ENCODE measurements around the gene SLC39A9. TPM values are rescaled to one million over a fixed set of nuclear protein-coding genes. Genes with fewer than 3 reads are reported as not detected.

The SLC39A9 gene
- total and polyA plus RNA-seq, 2 experiments from 2014 or later, result 33.4 to 109 TPM

- H3K4me3 ChIP-seq, result no peak overlapping the region
- H3K9me3 ChIP-seq (ENCODE audit: low read depth), result no peaks in the 10 kb centered on the region
- H3K36me3 ChIP-seq (replicated peaks; ENCODE audit: insufficient read depth, low read depth), result peaks cover 4% of the 10 kb centered on the region
- 41% methylated on average over 1 of the region's 1 CpG for WGBS (ENCODE audit: low lambda C conversion rate, missing lambda C conversion rate)
- DNase-seq (ENCODE audit: low spot score), result no peak
- TF ChIP-seq CTCF (IDR thresholded peaks at IDR 0.05; ENCODE audit: poor library complexity) (no peak), EZH2phosphoT487 (IDR thresholded peaks at IDR 0.05; ENCODE audit: low read depth, severe bottlenecking, unreplicated experiment) (no peak), EZH2 (IDR thresholded peaks at IDR 0.05; ENCODE audit: borderline replicate concordance) (no peak)
- H3K27me3 ChIP-seq, result no peaks in the 10 kb centered on the region
- H3K9me2 ChIP-seq (replicated peaks; ENCODE audit: insufficient read depth), result no peaks in the 10 kb centered on the region
- H4K20me1 ChIP-seq (ENCODE audit: insufficient read depth, poor library complexity, severe bottlenecking), result no peaks in the 10 kb centered on the region
- H2AFZ ChIP-seq, result no peak overlapping the region
- H3K27ac ChIP-seq, result no peak overlapping the region
- no peaks in the 10 kb centered on the region for H3K4me1 ChIP-seq (ENCODE audit: insufficient read depth)
- no peaks in the 10 kb centered on the region for H3K79me2 ChIP-seq
- H3K4me2 ChIP-seq, result no peak overlapping the region
Measured at GRCh38 chr14:69459122-69459521, 60.6 kb downstream of the SLC39A9 start.

- Histone ChIP-seq H3K9me3 (ENCODE audit: low read depth) (no peaks in the 10 kb centered on the region), H3K27ac (no peak overlapping the region), H3K79me2 (no peaks in the 10 kb centered on the region), H3K4me3 (no peak overlapping the region), H3K4me2 (no peak overlapping the region), H3K4me1 (ENCODE audit: insufficient read depth) (no peaks in the 10 kb centered on the region), H4K20me1 (ENCODE audit: insufficient read depth, poor library complexity, severe bottlenecking) (no peaks in the 10 kb centered on the region), H2AFZ (no peak overlapping the region), H3K27me3 (no peaks in the 10 kb centered on the region), H3K9me2 (replicated peaks; ENCODE audit: insufficient read depth) (no peaks in the 10 kb centered on the region), H3K36me3 (replicated peaks; ENCODE audit: insufficient read depth, low read depth) (peaks cover 4% of the 10 kb centered on the region)
- 28% methylated on average over 4 of the region's 4 CpGs for WGBS (ENCODE audit: low lambda C conversion rate, missing lambda C conversion rate)
- TF ChIP-seq EZH2phosphoT487 (IDR thresholded peaks at IDR 0.05; ENCODE audit: low read depth, severe bottlenecking, unreplicated experiment), result no peak
- TF ChIP-seq CTCF (IDR thresholded peaks at IDR 0.05; ENCODE audit: poor library complexity), result peak; percentile 87
- no peak for TF ChIP-seq EZH2 (IDR thresholded peaks at IDR 0.05; ENCODE audit: borderline replicate concordance)
- DNase-seq (ENCODE audit: low spot score), result peak; percentile 79
Measured at GRCh38 chr14:69460093-69460701, 61.7 kb downstream of the SLC39A9 start.

GRCh38 chr14:69464379-69464778 lies 65.9 kb downstream of the SLC39A9 start:
- H3K27ac ChIP-seq, result no peak overlapping the region
- H3K4me2 ChIP-seq, result no peak overlapping the region

More at GRCh38 chr14:69464379-69464778, 65.9 kb downstream of the SLC39A9 start:
- TF ChIP-seq CTCF (IDR thresholded peaks at IDR 0.05; ENCODE audit: poor library complexity) (no peak), EZH2phosphoT487 (IDR thresholded peaks at IDR 0.05; ENCODE audit: low read depth, severe bottlenecking, unreplicated experiment) (no peak), EZH2 (IDR thresholded peaks at IDR 0.05; ENCODE audit: borderline replicate concordance) (no peak)
- H3K9me3 ChIP-seq (ENCODE audit: low read depth), result no peaks in the 10 kb centered on the region
- H3K36me3 ChIP-seq (replicated peaks; ENCODE audit: insufficient read depth, low read depth), result no peaks in the 10 kb centered on the region
- H3K9me2 ChIP-seq (replicated peaks; ENCODE audit: insufficient read depth), result no peaks in the 10 kb centered on the region
- no peaks in the 10 kb centered on the region for H4K20me1 ChIP-seq (ENCODE audit: insufficient read depth, poor library complexity, severe bottlenecking)
- no peaks in the 10 kb centered on the region for H3K79me2 ChIP-seq
- no peaks in the 10 kb centered on the region for H3K4me1 ChIP-seq (ENCODE audit: insufficient read depth)
- H3K4me3 ChIP-seq, result no peak overlapping the region
- no peaks in the 10 kb centered on the region for H3K27me3 ChIP-seq
- no peak overlapping the region for H2AFZ ChIP-seq
- no peak for DNase-seq (ENCODE audit: low spot score)

All from hepatocyte (in vitro differentiated cells).